ENCODE results near the gene IQCK.

GRCh38 chr16:19810817-19811731 is 93.0 kb downstream of the IQCK start:
- TF ChIP-seq CTCF (IDR thresholded peaks at IDR 0.05): no peak
- no peak for TF ChIP-seq SIN3A (IDR thresholded peaks at IDR 0.05; ENCODE audit: borderline replicate concordance, insufficient read depth, low read depth, low read length)
- TF ChIP-seq REST (IDR thresholded peaks at IDR 0.05; ENCODE audit: insufficient read depth in 1 of 2, low read depth in 2 of 2, low read length in 1 of 2): no peak

All from Panc1 (cell line).